Measurements from ENCODE around the gene ORC5. TPM values are rescaled to one million over a fixed set of nuclear protein-coding genes. Genes with fewer than 3 reads are reported as not detected.
A peak's percentile ranks its signal among the peaks of the same experiment; 100 is the strongest.

Gene ORC5
- 12.2 to 17.9 TPM (median 13.5 TPM) in 3 replicates for polyA plus RNA-seq
- polyA plus RNA-seq (2011; ENCODE audit: low read depth), result 14.1 TPM
- polyA plus RNA-seq (2011; cell fraction: cytosol; rRNA removed), result 8.9 and 13.5 TPM in 2 replicates
- polyA plus RNA-seq (2011; cell fraction: nucleus; rRNA removed), result 14.6 and 22.1 TPM in 2 replicates
- polyA plus RNA-seq (2012; ENCODE audit: low replicate concordance), result 23.3 and 24.9 TPM in 2 replicates
- polyA minus RNA-seq, result 9.4 to 15.1 TPM (median 12.2 TPM) in 3 replicates
- 9.4 TPM for polyA minus RNA-seq (2011; cell fraction: cytosol; rRNA and poly(A)+ RNA removed)
- 10.8 and 18.3 TPM in 2 replicates for polyA minus RNA-seq (2011; cell fraction: nucleus; rRNA and poly(A)+ RNA removed)

DNA sequence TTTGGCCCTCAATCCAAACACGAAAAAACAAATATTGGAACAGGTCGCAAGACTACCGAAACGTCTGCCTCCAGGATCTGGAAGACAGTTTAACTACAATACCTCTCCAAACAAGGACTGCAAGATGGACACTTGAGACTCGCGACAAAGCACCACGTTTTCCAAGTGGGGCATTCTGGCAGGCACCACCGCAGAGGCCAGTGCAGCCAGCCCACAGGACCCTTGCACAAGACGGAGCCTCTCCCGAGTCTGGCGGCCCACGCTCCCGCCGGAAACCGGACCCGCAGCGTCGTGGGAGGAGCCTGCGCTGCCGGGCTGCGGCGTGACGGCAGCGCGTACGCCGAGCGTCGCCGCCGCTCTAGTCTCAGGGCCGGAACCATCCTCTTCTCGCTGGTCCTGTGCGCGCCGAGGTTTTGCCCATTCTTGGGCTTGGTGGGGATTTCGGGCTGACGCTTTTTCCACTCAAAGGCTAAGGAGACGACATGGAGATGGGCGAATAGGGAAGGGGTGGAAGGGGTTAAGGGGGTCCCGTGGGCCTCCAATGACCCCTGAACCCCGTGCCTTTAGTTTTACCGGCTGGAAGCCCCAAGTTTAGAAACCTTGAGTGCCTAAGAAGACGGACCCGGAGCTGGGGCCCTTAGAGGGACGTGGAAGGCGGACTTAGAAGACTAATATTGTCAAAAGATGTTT lies at the start of gene ORC5:
ORC5 (minus strand) TSS at position 283 of the 690 bp plus-strand sequence; CDS start at position 174, 109 bp downstream.
- DNase-seq (ENCODE audit: low read depth, low spot score) (no peak), FAIRE-seq (no peak)
- Histone ChIP-seq H4K20me1 (ENCODE audit: control insufficient read depth, extremely low read depth, insufficient read depth, low read length) (no peaks in the 10 kb centered on the region), H3K4me2 (ENCODE audit: control insufficient read depth, extremely low read depth, insufficient read depth, low read depth, low read length) (peak within 1 kb of the TSS; percentile 97), H3K9me1 (ENCODE audit: control insufficient read depth, extremely low read depth, insufficient read depth, low read length) (no peaks in the 10 kb centered on the region), H3K79me2 (ENCODE audit: control insufficient read depth, insufficient read depth, low read length) (peaks cover 41% of the 10 kb centered on the region), H3K4me3 (ENCODE audit: control insufficient read depth in 2 of 3, extremely low read depth in 1 of 3, insufficient read depth in 2 of 3, low read depth in 1 of 3, low read length in 3 of 3) (peak within 1 kb of the TSS; percentile 67 to 88 (median 86)), H3K36me3 (ENCODE audit: control insufficient read depth in 2 of 2, extremely low read depth in 1 of 2, insufficient read depth in 2 of 2, low read length in 2 of 2) (peaks cover 4% of the 10 kb centered on the region in 2 experiments), H3K4me1 (ENCODE audit: control insufficient read depth, extremely low read depth, insufficient read depth, low read length) (peaks cover 16% of the 10 kb centered on the region), H3K27me3 (ENCODE audit: control insufficient read depth, extremely low read depth, insufficient read depth, low read length) (no peaks in the 10 kb centered on the region), H3K27ac (ENCODE audit: control insufficient read depth, insufficient read depth, low read length) (peak within 1 kb of the TSS; percentile 78), H2AFZ (ENCODE audit: control insufficient read depth, low read length) (peak within 1 kb of the TSS; percentile 99), H3K9ac (ENCODE audit: control insufficient read depth, extremely low read depth, insufficient read depth, low read length) (peak within 1 kb of the TSS; percentile 82), H3K9me3 (ENCODE audit: control insufficient read depth, low read depth, low read length) (no peaks in the 10 kb centered on the region)
- TF ChIP-seq, protein P1, sequence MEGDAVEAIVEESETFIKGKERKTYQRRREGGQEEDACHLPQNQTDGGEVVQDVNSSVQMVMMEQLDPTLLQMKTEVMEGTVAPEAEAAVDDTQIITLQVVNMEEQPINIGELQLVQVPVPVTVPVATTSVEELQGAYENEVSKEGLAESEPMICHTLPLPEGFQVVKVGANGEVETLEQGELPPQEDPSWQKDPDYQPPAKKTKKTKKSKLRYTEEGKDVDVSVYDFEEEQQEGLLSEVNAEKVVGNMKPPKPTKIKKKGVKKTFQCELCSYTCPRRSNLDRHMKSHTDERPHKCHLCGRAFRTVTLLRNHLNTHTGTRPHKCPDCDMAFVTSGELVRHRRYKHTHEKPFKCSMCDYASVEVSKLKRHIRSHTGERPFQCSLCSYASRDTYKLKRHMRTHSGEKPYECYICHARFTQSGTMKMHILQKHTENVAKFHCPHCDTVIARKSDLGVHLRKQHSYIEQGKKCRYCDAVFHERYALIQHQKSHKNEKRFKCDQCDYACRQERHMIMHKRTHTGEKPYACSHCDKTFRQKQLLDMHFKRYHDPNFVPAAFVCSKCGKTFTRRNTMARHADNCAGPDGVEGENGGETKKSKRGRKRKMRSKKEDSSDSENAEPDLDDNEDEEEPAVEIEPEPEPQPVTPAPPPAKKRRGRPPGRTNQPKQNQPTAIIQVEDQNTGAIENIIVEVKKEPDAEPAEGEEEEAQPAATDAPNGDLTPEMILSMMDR (optimal IDR thresholded peaks at IDR 0.05 in 1 of 3, IDR thresholded peaks at IDR 0.05 in 1 of 3, conservative IDR thresholded peaks at IDR 0.05 in 1 of 3; ENCODE audit: extremely low read depth in 1 of 3, insufficient read depth in 2 of 3, low read length in 3 of 3), result no peak
- TF ChIP-seq EZH2 (IDR thresholded peaks at IDR 0.05; ENCODE audit: low read length), result no peak
- dilution Hi-C loops (cut with MboI; ENCODE audit: extremely low pct_ligation_motif_present, low sequenced_read_pairs), result no loop called here

DNA sequence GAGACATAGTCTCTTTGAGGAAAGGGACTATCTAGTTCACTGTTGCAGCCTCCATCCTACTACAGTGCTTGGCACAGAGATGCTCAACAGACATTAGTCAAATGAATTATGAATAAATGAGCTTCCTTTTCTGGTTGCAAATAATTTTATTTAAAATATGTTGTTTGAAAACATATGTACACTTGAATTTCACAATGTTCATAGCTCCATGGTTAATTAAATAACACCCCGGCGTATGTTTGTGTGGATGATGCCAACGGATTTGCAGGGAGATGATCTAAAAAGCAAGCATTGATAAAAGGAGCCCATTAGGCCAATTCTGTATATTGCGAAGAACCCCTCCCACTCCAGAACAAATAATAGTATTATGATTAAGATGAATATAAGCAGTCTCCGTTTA lies 47.8 kb upstream of the ORC5 start:
- DNase-seq (ENCODE audit: low read depth, low spot score), result no peak
- no peaks in the 10 kb centered on the region for H3K9me1 ChIP-seq (ENCODE audit: control insufficient read depth, extremely low read depth, insufficient read depth, low read length)
- no peaks in the 10 kb centered on the region for H3K9me3 ChIP-seq (ENCODE audit: control insufficient read depth, low read depth, low read length)
- H3K9ac ChIP-seq (ENCODE audit: control insufficient read depth, extremely low read depth, insufficient read depth, low read length), result no peak overlapping the region
- no peak for FAIRE-seq
- H3K27me3 ChIP-seq (ENCODE audit: control insufficient read depth, extremely low read depth, insufficient read depth, low read length), result no peaks in the 10 kb centered on the region
- no peak overlapping the region for H3K4me2 ChIP-seq (ENCODE audit: control insufficient read depth, extremely low read depth, insufficient read depth, low read depth, low read length)
- peaks cover 9% of the 10 kb centered on the region for H3K4me1 ChIP-seq (ENCODE audit: control insufficient read depth, extremely low read depth, insufficient read depth, low read length)
- no peaks in the 10 kb centered on the region for H4K20me1 ChIP-seq (ENCODE audit: control insufficient read depth, extremely low read depth, insufficient read depth, low read length)
- no peak overlapping the region for H3K27ac ChIP-seq (ENCODE audit: control insufficient read depth, insufficient read depth, low read length)
- H3K4me3 ChIP-seq (ENCODE audit: control insufficient read depth in 2 of 3, extremely low read depth in 1 of 3, insufficient read depth in 2 of 3, low read depth in 1 of 3, low read length in 3 of 3), result no peak overlapping the region
- H3K79me2 ChIP-seq (ENCODE audit: control insufficient read depth, insufficient read depth, low read length), result no peaks in the 10 kb centered on the region
- dilution Hi-C loops (cut with MboI; ENCODE audit: extremely low pct_ligation_motif_present, low sequenced_read_pairs), result no loop called here
- no peak overlapping the region for H2AFZ ChIP-seq (ENCODE audit: control insufficient read depth, low read length)
- TF ChIP-seq, protein P1 (optimal IDR thresholded peaks at IDR 0.05 in 1 of 3, IDR thresholded peaks at IDR 0.05 in 1 of 3, conservative IDR thresholded peaks at IDR 0.05 in 1 of 3; ENCODE audit: extremely low read depth in 1 of 3, insufficient read depth in 2 of 3, low read length in 3 of 3), result no peak
- TF ChIP-seq EZH2 (IDR thresholded peaks at IDR 0.05; ENCODE audit: low read length), result no peak
- no peaks in the 10 kb centered on the region for H3K36me3 ChIP-seq (ENCODE audit: control insufficient read depth in 2 of 2, extremely low read depth in 1 of 2, insufficient read depth in 2 of 2, low read length in 2 of 2)

Measured in keratinocyte (primary cell).